CMK (cell line): ENCODE results near the gene RNLS.

ENCODE experiments used
- DNase-seq: peaks from one replicate; pipeline ENCODE4 v3.0.0-alpha.2; 2010; ENCODE audit warnings: low read depth

The RNLS gene

GRCh38 chr10:88582806-88583583, at the start of gene RNLS:
Gene RNLS, minus strand, starts transcription at chr10:88583318.
- DNase-seq: no peak

DNA sequence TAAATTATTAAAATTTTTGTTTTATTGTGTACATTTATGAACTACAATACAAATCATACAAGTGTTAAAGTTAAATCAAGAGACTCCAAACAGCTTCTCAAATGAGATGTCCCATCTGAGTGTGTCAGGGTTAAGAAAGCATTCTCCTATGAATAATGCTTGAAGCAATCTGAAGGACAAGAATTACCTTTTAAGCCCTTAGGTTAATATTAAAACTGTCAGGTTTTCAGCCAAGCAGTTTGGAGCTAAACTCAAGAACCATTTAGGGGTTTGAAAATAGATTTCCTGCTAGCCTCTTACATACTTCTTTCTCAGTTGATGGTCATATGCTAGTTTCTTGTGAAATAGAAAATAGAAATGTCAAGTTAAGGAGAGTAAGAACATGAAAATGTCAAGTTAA, 41.7 kb upstream of the RNLS start:
- no peak for DNase-seq

- no peak for DNase-seq
These were observed 40.7 kb upstream of the RNLS start for GRCh38 chr10:88623835-88624234.

DNA sequence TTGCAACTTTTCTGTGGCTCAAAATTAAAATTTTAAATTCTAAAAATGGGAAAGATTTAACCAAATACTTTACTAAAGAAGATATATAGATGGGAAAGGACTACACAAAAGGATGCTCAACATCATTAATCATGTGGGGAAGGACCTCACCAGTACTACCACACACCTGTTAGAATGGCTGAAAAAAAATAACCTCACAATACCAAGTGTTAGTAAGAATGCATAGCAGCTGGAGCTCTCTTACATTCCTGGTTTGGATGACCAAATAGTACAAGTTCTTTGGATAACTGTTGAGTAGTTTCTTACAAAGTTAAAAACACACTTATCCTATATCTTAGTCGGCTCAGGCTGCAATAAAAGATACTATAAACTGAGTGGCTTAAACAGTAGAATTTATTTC, 37.3 kb upstream of the RNLS start:
- DNase-seq: no peak

- DNase-seq: no peak
These were observed 35.4 kb upstream of the RNLS start for GRCh38 chr10:88618496-88618895.

DNA sequence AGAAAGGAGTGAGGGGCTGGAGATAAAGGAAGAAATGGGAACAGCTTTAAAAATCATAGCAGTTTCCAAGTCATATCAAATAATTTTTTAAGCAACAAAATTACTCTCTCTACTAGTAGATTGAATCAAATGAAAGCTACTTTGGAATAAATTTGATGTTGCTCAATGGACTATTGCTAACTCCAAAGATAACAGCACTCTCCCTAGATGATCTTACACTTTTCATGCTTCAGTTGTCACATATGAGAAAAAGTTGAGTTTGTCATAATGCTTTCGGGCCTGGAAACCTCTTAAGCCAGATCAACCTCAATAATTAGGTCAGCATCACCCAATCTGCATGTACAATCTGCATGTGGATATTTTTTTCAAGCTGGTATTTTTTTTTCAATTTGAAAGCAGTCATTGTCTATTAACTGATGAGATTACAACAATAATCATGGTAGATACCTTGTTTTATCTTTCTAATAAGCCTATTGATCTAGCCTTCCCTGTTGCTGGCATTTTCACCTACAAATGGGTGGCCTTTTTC, 34.7 kb upstream of the RNLS start:
- DNase-seq: no peak

- DNase-seq: no peak
These were observed 33.3 kb upstream of the RNLS start for GRCh38 chr10:88616250-88616977.

DNA sequence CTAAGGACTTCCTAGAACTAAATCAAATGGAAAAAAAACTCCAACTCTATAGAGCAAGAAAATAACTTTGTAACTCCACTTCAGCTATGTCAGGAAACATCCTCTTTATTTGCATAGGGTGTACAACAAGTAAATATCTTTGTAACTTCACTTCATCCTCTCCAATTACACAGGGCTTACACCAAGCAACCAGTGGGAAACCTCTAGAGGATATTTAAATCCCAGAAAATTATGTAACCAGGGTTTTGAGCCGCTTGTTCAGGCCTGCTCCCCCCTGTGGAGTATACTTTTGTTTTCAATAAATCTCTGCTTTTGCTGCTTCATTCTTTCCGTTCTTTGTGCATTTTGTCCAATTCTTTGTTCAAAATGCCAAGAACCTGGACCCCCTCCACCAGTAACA, 25.7 kb upstream of the RNLS start:
- no peak for DNase-seq

GRCh38 chr10:88608052-88608732, 25.1 kb upstream of the RNLS start:
- no peak for DNase-seq

GRCh38 chr10:88598055-88598454, 14.9 kb upstream of the RNLS start:
- no peak for DNase-seq

DNA sequence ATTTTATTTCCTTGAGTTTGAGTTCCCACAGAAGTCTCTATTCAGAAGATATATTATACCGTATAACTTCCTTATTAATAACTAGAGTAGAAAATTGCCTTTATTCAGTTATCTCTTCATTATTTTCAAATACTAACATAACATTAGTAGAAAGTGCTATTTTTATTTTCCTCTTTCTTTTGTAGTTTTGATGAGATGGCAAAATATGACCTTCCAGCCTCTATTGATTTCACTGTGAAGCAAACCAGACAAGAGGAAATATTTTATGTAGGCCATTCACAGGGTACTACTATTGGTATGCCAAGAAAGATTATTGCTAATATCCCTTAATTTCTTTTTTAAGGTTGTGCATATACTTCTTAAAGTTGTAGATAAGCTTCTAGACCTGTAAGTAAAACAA, 11.4 kb upstream of the RNLS start:
- DNase-seq: no peak

- DNase-seq: no peak
These were observed 9.8 kb upstream of the RNLS start for GRCh38 chr10:88592906-88593305.

GRCh38 chr10:88592381-88592780, 9.3 kb upstream of the RNLS start:
- no peak for DNase-seq

DNA sequence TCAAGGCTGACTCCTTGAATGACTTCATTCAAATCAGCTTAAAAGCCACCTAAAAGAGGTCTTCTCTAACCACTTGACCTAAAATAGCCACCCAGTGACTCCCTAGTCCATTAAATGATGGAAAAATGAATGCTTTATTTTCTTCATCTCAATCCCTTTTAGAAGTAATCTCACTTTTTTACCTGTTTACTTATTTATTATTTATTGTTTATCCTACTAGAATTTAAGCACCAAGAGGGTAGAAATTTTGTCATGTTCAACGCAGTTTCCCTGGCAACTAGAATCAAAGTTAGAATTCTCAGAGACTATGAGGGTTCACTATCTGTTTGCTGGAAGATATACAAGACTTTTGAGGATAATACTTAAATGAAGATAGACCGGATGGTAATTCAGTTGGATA, 3.3 kb upstream of the RNLS start, which contains the start of gene LIPJ:
LIPJ (plus strand) TSS at position 301 of the 400 bp plus-strand sequence. CDS start 3,926 bp downstream, outside the sequence.
- no peak for DNase-seq

DNA sequence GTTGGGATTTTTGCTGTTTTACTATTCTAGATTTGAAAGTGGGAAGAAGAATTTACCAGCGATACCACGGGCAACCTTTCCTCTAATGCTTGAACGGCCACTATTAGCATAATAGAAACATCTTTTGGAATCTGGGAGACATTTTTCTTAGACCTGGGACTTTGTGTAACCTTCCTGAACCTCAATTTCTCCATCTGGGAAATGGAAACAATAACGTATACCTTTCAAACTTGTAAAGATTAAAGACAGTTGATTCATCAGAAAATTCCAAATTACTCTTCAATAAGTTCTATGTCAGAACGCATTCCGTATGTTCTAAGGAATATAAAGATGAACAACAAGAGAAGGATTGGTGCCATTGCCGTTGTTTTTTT, 453 bp upstream of the RNLS start:
- DNase-seq: no peak

GRCh38 chr10:88582411-88582805, 710 bp downstream of the RNLS start:
- DNase-seq: no peak

GRCh38 chr10:88565072-88565471, 18.0 kb downstream of the RNLS start:
- DNase-seq: no peak

DNA sequence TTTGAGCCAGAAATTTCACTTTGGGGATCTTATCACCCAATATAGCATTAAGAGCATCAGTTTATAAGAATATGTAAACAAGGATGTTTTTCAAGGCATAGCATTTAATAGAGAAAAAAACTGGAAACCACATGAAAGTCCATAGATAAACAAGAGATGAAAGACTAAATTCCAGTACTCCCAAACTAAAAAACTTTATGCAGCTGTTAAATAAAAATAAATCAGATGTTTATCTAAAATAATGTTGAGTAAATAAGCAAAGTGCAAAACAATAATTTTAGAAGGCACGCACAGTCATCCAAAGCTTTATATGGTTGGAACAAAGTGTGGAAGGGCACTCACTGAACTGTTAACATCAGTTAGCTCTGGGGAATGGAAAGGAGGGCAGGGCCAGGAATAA, 21.0 kb downstream of the RNLS start:
- DNase-seq: no peak

GRCh38 chr10:88557658-88558057, 25.5 kb downstream of the RNLS start:
- DNase-seq: no peak

- DNase-seq: no peak
These were observed 25.9 kb downstream of the RNLS start for GRCh38 chr10:88557256-88557655.

DNA sequence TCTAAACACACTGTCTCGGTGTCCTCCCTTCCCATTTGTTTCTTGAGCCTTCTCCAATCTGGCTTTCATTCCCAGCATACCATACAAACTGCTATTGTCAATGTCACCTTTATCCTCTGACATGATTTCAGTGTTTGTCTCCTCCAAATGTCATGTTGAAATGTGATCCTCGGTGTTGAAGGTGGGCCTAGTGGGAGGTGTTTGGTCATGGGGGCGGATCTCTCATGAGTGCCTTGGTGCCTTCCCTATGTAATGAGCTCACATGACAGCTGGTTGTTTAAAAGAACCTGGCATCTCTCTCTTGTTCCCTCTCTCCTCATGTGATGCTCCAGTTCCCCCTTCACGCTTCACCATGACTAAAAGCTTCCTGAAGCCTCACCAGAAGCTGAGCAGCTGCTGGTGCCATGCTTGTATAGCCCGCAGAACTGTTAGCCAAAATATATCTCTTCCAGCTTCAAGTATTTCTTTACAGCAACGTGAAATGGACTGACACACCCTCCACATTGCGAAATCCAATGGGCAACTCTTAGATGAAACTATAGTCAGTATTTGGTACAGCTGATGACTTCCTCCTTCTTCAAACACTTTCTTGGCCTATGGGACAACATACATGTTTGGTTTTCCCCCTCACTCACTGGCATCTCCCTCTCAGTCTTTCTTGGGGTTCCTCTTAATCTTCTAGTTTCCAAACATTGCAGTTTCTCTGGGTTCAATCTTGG, 27.8 kb downstream of the RNLS start:
- DNase-seq: no peak

- DNase-seq: peak; percentile 9
These were observed 29.9 kb downstream of the RNLS start for GRCh38 chr10:88553116-88553752.
